Activated T-cell treated with anti-CD3 and anti-CD28 coated beads, Interleukin-2, amount 50 U/mL, for 4 hours (primary cell): ENCODE data around the gene OGFOD3. TPM values are rescaled to one million over a fixed set of nuclear protein-coding genes. Genes with fewer than 3 reads are reported as not detected.
"Not testable (repeated sequence)": the region's sequence is repeated elsewhere in the genome, so short reads cannot be mapped to it uniquely, and the experiment has no call there.

Source experiments
- ATAC-seq, 2 donors: fragments of 200-7000 bp; cut with Tn5 transposase; one replicate each; pipeline ENCODE4 v1.10.0; 2021
- DNase-seq: peaks from one replicate; pipeline ENCODE4 v3.0.0-alpha.2; 2020
- H3K27me3 Mint-ChIP-seq: one replicate; pipeline ENCODE4 v1.8.0; 2021; ENCODE audit warnings: low read depth, mixed read lengths
- H3K36me3 Mint-ChIP-seq: one replicate; pipeline ENCODE4 v1.8.0; 2022; ENCODE audit warnings: mixed read lengths; ENCODE audit not compliant: insufficient read depth
- H3K4me1 Mint-ChIP-seq: one replicate; pipeline ENCODE4 v1.8.0; 2021; ENCODE audit warnings: low read depth, mixed read lengths
- H3K4me3 Mint-ChIP-seq: one replicate; pipeline ENCODE4 v1.8.0; 2021; ENCODE audit warnings: mild to moderate bottlenecking, moderate library complexity, mixed read lengths
- H3K9me3 Mint-ChIP-seq: one replicate; pipeline ENCODE4 v1.8.0; 2021; ENCODE audit warnings: mixed read lengths
- total RNA-seq, 3 donors: library from RNA; stranded (reverse); gene quantifications; one replicate each; pipeline ENCODE4 v1.2.1, GENCODE V29; 2021

The OGFOD3 gene
- total RNA-seq, 3 donors from 2014 or later = 23.2 to 29.1 (median 24.0) TPM

GRCh38 chr17:82453151-82453550, 34.8 kb upstream of the OGFOD3 start:
- not testable (repeated sequence) for H3K4me3 Mint-ChIP-seq, ATAC-seq, H3K36me3 Mint-ChIP-seq, H3K9me3 Mint-ChIP-seq, DNase-seq, H3K27me3 Mint-ChIP-seq
- H3K4me1 Mint-ChIP-seq = peaks cover 42% of the 10 kb centered on the region

DNA sequence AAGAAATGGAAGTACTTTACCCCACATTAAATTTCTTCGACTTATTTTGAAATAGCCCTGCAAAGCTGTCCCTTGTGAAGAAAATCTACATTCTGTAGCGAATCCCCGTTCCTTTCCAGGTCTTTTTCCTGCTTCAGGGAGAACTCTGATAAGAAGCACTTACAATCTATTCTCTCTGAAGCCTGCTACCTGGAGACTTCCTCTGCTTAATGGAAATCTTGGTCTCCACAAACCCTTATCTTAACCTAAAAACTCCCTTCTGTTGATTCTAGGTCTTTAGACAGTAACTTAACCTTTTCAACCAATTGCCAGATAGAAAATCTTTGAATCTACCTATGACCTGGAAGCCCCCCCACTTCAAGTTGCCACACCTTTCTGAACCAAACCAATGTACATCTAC, 33.8 kb upstream of the OGFOD3 start:
- Mint-ChIP-seq H3K4me1 (peaks cover 40% of the 10 kb centered on the region), H3K4me3 (no peak overlapping the region), H3K27me3 (no peaks in the 10 kb centered on the region), H3K9me3 (no peaks in the 10 kb centered on the region), H3K36me3 (no peaks in the 10 kb centered on the region)
- ATAC-seq (no peak), DNase-seq (no peak)

GRCh38 chr17:82450357-82451106, 32.1 kb upstream of the OGFOD3 start, which contains the start of gene CYBC1:
CYBC1 (minus strand) TSS chr17:82450752; CDS start chr17:82449254, 1,498 bp downstream.
- Mint-ChIP-seq H3K4me3 (peak within 1 kb of the TSS; percentile 94), H3K27me3 (no peaks in the 10 kb centered on the region), H3K9me3 (no peaks in the 10 kb centered on the region), H3K4me1 (peaks cover 42% of the 10 kb centered on the region), H3K36me3 (no peaks in the 10 kb centered on the region)
- ATAC-seq = peak; percentile 77 to 81
- peak; percentile 96 for DNase-seq

GRCh38 chr17:82449883-82450356, 31.5 kb upstream of the OGFOD3 start:
- ATAC-seq = peak; percentile 28 to 32
- H3K4me1 Mint-ChIP-seq = peaks cover 42% of the 10 kb centered on the region
- peak; percentile 37 for DNase-seq
- no peaks in the 10 kb centered on the region for H3K36me3 Mint-ChIP-seq
- H3K9me3 Mint-ChIP-seq = no peaks in the 10 kb centered on the region
- H3K4me3 Mint-ChIP-seq = peak overlapping the region; percentile 94
- H3K27me3 Mint-ChIP-seq = no peaks in the 10 kb centered on the region

GRCh38 chr17:82449131-82449882, 30.9 kb upstream of the OGFOD3 start:
- H3K9me3 Mint-ChIP-seq = no peaks in the 10 kb centered on the region
- peak; percentile 64 for DNase-seq
- H3K36me3 Mint-ChIP-seq = no peaks in the 10 kb centered on the region
- peak; percentile 50 for ATAC-seq
- no peaks in the 10 kb centered on the region for H3K27me3 Mint-ChIP-seq
- peaks cover 42% of the 10 kb centered on the region for H3K4me1 Mint-ChIP-seq
- peak overlapping the region; percentile 94 for H3K4me3 Mint-ChIP-seq

GRCh38 chr17:82447876-82448275, 29.5 kb upstream of the OGFOD3 start:
- ATAC-seq = no peak
- no peaks in the 10 kb centered on the region for H3K9me3 Mint-ChIP-seq
- DNase-seq = no peak
- H3K4me1 Mint-ChIP-seq = peaks cover 42% of the 10 kb centered on the region
- peaks cover 4% of the 10 kb centered on the region for H3K36me3 Mint-ChIP-seq
- no peaks in the 10 kb centered on the region for H3K27me3 Mint-ChIP-seq
- H3K4me3 Mint-ChIP-seq = peak overlapping the region; percentile 46

DNA sequence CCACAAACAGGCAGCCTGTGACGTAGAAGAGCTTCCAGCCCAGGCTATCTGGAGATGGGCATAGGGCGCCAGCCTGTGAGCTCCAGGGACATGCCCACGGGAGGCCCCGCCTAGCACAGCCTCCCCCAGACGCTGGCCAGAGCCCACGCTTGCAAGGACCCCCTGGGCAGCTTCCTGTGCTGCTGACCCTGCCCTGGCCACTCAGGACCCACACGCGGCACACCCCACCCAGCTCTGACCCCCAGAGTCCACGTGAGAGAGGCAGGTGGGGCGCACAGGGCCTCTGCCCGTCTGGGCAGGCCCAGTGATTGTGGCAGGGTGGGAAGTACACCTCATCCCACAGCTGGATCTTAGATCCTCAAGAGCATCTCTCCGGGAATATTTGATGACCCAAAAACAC, 28.3 kb upstream of the OGFOD3 start:
- Mint-ChIP-seq H3K9me3 (no peaks in the 10 kb centered on the region), H3K4me1 (peaks cover 33% of the 10 kb centered on the region), H3K36me3 (peaks cover 4% of the 10 kb centered on the region), H3K27me3 (no peaks in the 10 kb centered on the region), H3K4me3 (no peak overlapping the region)
- DNase-seq (no peak), ATAC-seq (no peak)

DNA sequence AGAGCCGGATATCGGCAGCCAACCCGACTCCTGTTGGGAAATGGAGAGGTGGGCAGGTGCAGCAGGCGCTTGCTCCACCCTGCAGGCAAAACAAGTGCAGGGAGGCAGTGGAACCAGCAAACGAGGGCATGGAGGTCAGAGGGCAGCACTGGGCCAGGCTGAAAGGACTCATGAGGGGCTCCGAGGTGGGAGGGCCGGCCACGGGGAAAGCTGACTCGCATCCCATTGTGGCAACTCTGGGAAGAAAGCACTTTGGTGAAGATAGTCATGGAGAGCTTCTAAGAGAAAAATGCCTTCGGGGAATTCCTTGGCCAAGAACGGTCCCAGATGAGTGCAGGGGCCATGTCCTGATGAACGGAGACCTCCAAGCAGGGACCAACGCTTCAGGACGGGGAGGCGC, 27.7 kb upstream of the OGFOD3 start:
- ATAC-seq = no peak

GRCh38 chr17:82445542-82445941, 27.2 kb upstream of the OGFOD3 start:
- ATAC-seq (no peak), DNase-seq (no peak)
- Mint-ChIP-seq H3K36me3 (peaks cover 4% of the 10 kb centered on the region), H3K9me3 (no peaks in the 10 kb centered on the region), H3K27me3 (no peaks in the 10 kb centered on the region), H3K4me3 (no peak overlapping the region), H3K4me1 (peaks cover 24% of the 10 kb centered on the region)

More for the DNA sequence above, 27.7 kb upstream of the OGFOD3 start:
- Mint-ChIP-seq H3K4me1 (peaks cover 28% of the 10 kb centered on the region), H3K4me3 (no peak overlapping the region), H3K27me3 (no peaks in the 10 kb centered on the region), H3K36me3 (peaks cover 4% of the 10 kb centered on the region), H3K9me3 (no peaks in the 10 kb centered on the region)
- no peak for DNase-seq

DNA sequence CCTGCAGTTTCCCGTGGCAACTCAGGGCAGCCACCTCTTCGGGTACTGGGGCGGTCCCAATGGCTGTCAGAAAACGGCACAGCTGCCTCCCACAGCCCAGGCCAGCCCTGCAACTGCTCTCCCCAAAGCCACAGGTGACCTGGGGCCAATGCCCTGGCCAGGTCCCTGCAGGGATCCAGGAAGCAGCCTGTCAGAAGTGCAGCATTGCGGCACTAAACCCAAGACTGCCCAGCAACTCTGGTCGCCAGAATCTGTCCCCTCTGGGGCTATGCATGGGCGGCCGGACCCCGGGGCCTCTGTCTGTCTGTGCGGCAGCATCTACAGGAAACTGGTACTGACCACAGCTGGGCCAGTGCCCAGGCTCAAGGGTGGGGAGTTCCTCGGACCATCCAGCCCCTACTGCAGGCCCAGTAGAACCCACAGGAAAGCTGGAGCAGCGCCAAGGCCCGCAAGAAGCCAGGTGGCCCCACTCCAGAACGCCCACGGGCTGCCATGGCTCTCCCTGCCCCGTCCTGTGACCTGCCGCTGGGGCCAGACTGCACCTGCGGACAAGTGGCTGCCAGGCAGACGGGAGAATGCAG, 26.6 kb upstream of the OGFOD3 start:
- no peaks in the 10 kb centered on the region for H3K9me3 Mint-ChIP-seq
- H3K27me3 Mint-ChIP-seq = no peaks in the 10 kb centered on the region
- no peak for ATAC-seq
- peaks cover 24% of the 10 kb centered on the region for H3K4me1 Mint-ChIP-seq
- DNase-seq = no peak
- peaks cover 4% of the 10 kb centered on the region for H3K36me3 Mint-ChIP-seq
- H3K4me3 Mint-ChIP-seq = no peak overlapping the region

GRCh38 chr17:82444284-82444893, 26.0 kb upstream of the OGFOD3 start:
- Mint-ChIP-seq H3K36me3 (peaks cover 4% of the 10 kb centered on the region), H3K4me1 (peaks cover 19% of the 10 kb centered on the region), H3K27me3 (no peaks in the 10 kb centered on the region), H3K4me3 (no peak overlapping the region), H3K9me3 (no peaks in the 10 kb centered on the region)
- DNase-seq (no peak), ATAC-seq (no peak)

DNA sequence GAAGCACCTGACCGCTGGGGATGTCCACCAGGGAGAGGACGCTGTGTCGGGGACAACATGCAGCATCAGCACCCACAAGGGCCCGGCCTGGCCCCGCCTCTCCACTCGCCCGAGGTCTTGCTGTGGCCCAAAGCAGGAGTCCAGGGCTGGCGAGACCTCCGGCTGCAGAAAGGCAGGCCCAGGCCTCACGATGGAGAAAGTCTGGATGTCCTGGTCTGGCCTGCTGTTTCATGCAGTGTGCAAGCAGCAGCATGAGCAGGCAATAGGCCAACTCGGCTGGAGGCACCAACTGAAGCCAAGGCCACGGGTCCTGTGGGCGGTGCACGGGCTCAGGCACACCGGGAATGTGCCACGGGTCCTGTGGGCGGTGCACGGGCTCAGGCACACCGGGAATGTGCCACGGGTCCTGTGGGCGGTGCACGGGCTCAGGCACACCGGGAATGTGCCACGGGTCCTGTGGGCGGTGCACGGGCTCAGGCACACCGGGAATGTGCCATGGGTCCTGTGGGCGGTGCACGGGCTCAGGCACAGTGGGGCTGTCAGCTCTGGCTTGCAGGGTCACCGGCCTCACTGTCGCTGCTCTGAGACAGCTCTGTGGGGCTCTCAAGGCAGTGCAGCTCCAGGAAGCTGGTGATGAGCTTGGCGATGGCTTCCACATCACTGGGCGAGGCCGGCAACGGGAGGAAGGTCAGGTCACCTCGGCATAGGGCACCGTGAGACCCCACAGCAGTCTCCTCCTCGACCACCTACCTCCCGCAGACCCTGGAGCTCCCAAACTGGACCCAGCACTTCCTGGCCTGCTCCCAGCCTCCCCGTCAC, 25.3 kb upstream of the OGFOD3 start:
- ATAC-seq (no peak), DNase-seq (no peak)
- Mint-ChIP-seq H3K27me3 (no peaks in the 10 kb centered on the region), H3K9me3 (no peaks in the 10 kb centered on the region), H3K4me3 (no peak overlapping the region), H3K36me3 (peaks cover 4% of the 10 kb centered on the region), H3K4me1 (peaks cover 16% of the 10 kb centered on the region)

DNA sequence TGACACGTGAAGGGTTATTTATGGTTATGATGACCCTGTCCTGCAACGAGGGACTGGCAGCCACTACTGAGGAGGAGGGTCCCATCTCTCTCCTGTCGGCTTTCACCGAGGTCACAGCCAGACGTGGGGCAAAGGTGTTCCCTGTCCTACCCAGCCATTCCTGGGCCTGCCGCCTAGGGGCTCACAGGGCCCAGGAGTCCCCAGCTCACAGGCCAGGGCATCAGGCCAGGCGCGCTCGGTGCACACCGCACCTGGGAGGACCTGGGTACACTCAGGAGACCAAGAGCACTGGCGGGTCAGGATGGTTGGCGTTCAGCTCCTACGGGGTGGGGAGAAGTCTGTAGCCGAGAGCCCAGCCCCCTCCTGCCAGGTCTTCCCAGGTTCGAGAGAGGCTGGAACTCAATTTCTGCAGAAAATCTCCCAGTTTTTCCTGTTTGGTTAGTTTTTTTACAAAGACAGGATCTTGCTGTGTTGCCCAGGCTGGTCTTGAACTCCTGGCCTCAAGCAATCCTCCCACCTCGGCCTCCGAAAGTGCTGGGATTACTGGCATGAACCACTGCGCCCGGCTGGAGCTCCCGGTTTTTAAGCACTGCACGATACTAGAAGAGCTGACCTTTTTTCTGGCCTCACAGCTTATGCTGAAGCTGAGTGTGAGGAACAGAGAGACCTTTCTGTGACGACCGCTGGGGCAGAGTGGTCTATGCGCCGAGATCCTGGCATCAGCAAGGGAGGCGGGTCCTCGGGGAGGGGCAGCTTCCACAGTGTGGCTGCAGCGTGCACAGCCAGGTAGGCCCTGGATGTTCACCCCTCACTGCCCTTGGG, 24.5 kb upstream of the OGFOD3 start:
- no peaks in the 10 kb centered on the region for H3K9me3 Mint-ChIP-seq
- no peak for DNase-seq
- ATAC-seq = no peak
- peaks cover 14% of the 10 kb centered on the region for H3K4me1 Mint-ChIP-seq
- H3K36me3 Mint-ChIP-seq = peaks cover 4% of the 10 kb centered on the region
- H3K27me3 Mint-ChIP-seq = no peaks in the 10 kb centered on the region
- no peak overlapping the region for H3K4me3 Mint-ChIP-seq
